Fibroblast of lung (primary cell): ENCODE measurements around the gene CDK2AP2. TPM values are rescaled to one million over a fixed set of nuclear protein-coding genes. Genes with fewer than 3 reads are reported as not detected.

ENCODE experiments used
- DNase-seq, 2 donors: peaks; one replicate each; pipeline versions ENCODE4 v3.0.0 to v3.0.0-alpha.2; 2010; ENCODE audit warnings: low read depth in 2 of 2
- H2AFZ ChIP-seq: 2 replicates; pipeline ENCODE4 v1.5.1; 2012; ENCODE audit warnings: low read length, control low read depth, inconsistent platforms
- H3K27ac ChIP-seq: 2 replicates; pipeline ENCODE4 v1.5.1; 2011; ENCODE audit warnings: low read length, control low read depth; ENCODE audit not compliant: insufficient read depth
- H3K27me3 ChIP-seq: 2 replicates; pipeline ENCODE4 v1.5.1; 2011; ENCODE audit warnings: mild to moderate bottlenecking, low read length; ENCODE audit not compliant: control insufficient read depth, insufficient read depth
- H3K36me3 ChIP-seq: 2 replicates; pipeline ENCODE4 v1.5.1; 2011; ENCODE audit warnings: low read length; ENCODE audit not compliant: control insufficient read depth, insufficient read depth
- H3K4me1 ChIP-seq: 2 replicates; pipeline ENCODE4 v1.5.1; 2011; ENCODE audit warnings: low read length; ENCODE audit not compliant: control insufficient read depth, insufficient read depth; ENCODE audit errors: extremely low read depth
- H3K4me2 ChIP-seq: 2 replicates; pipeline ENCODE4 v1.5.1; 2011; ENCODE audit warnings: low read length, control low read depth; ENCODE audit not compliant: insufficient read depth; ENCODE audit errors: extremely low read depth
- H3K4me3 ChIP-seq, 4 experiments: fragments of 200-600 bp in 1 of 4; sonication (generic) in 1 of 4; replicated peaks in 1 of 4; 2 replicates each; pipeline ENCODE4 v1.5.1; 2011 to 2016; ENCODE audit warnings: low read length in 4 of 4, low read depth in 3 of 4, mild to moderate bottlenecking in 3 of 4, control low read depth in 2 of 4, inconsistent platforms in 1 of 4, mixed read lengths in 1 of 4; ENCODE audit not compliant: insufficient read depth in 1 of 4; ENCODE audit errors: control extremely low read depth in 1 of 4
- H3K79me2 ChIP-seq: 2 replicates; pipeline ENCODE4 v1.5.1; 2012; ENCODE audit warnings: mild to moderate bottlenecking, low read length, inconsistent platforms; ENCODE audit not compliant: control insufficient read depth, insufficient read depth
- H3K9ac ChIP-seq: 2 replicates; pipeline ENCODE4 v1.5.1; 2011; ENCODE audit warnings: mild to moderate bottlenecking, low read length, control low read depth; ENCODE audit not compliant: insufficient read depth
- H3K9me3 ChIP-seq: 2 replicates; pipeline ENCODE4 v1.5.1; 2012; ENCODE audit warnings: low read depth, low read length; ENCODE audit not compliant: control insufficient read depth, insufficient read depth
- H4K20me1 ChIP-seq: 2 replicates; pipeline ENCODE4 v1.5.1; 2011; ENCODE audit warnings: low read length; ENCODE audit not compliant: control insufficient read depth, insufficient read depth; ENCODE audit errors: extremely low read depth
- CTCF ChIP-seq, 2 donors: IDR thresholded peaks in 1 of 2; conservative IDR thresholded peaks in 1 of 2; 1 replicate in 1 of 2; 2 replicates in 1 of 2; pipeline ENCODE4 v1.5.1; 2011 to 2012; ENCODE audit warnings: low read length in 2 of 2, control low read depth in 1 of 2, inconsistent platforms in 1 of 2, low read depth in 1 of 2, mild to moderate bottlenecking in 1 of 2
- EZH2 ChIP-seq: IDR thresholded peaks from 2 replicates; pipeline ENCODE4 v1.5.1; 2012; ENCODE audit warnings: low read length, control low read depth, mild to moderate bottlenecking; ENCODE audit errors: missing control alignments
- polyA plus RNA-seq, 2 donors: library from polyadenylated mRNA; depleted of rRNA in 1 of 2; stranded (reverse) in 1 of 2; unstranded in 1 of 2; fragments of >200 nt; gene quantifications; 2 replicates each; pipeline ENCODE4 v1.2.1, GENCODE V29; 2011 to 2012; ENCODE audit warnings: missing spikeins in 1 of 2
- total RNA-seq: library from RNA; depleted of rRNA; stranded (reverse); fragments of >200 nt; gene quantifications from 2 replicates; pipeline ENCODE4 v1.2.1, GENCODE V29; 2014

The CDK2AP2 gene
- total and polyA plus RNA-seq, 2 donors (not counting 1 experiment from before 2014, with no cell fraction given), result 7.8 to 19.0 TPM

GRCh38 chr11:67504005-67504949, 3.7 kb downstream of the CDK2AP2 start:
- Histone ChIP-seq H3K27me3 (no peaks in the 10 kb centered on the region), H3K4me3 (peak overlapping the region; percentile 67 to 79 (median 68)), H4K20me1 (no peaks in the 10 kb centered on the region), H2AFZ (peak overlapping the region; percentile 52), H3K9ac (peak overlapping the region; percentile 70), H3K79me2 (no peaks in the 10 kb centered on the region), H3K4me2 (peak overlapping the region; percentile 84), H3K36me3 (peaks cover 4% of the 10 kb centered on the region), H3K4me1 (peaks cover 11% of the 10 kb centered on the region), H3K27ac (peak overlapping the region; percentile 92), H3K9me3 (no peaks in the 10 kb centered on the region)
- TF ChIP-seq CTCF (conservative IDR thresholded peaks at IDR 0.05 in 1 of 2, IDR thresholded peaks at IDR 0.05 in 1 of 2; ENCODE audit: low read depth in 1 of 2, low read length in 2 of 2), result no peak
- TF ChIP-seq EZH2, result no peak
- DNase-seq, result peak; percentile 13 to 16

GRCh38 chr11:67503119-67504004, 4.6 kb downstream of the CDK2AP2 start:
- Histone ChIP-seq H4K20me1 (no peaks in the 10 kb centered on the region), H3K27me3 (no peaks in the 10 kb centered on the region), H3K4me2 (peak overlapping the region; percentile 80), H3K9ac (peak overlapping the region; percentile 70), H3K27ac (no peak overlapping the region), H2AFZ (no peak overlapping the region), H3K36me3 (peaks cover 4% of the 10 kb centered on the region), H3K79me2 (no peaks in the 10 kb centered on the region), H3K4me1 (peaks cover 11% of the 10 kb centered on the region), H3K4me3 (peak overlapping the region; percentile 17 to 70 (median 50)), H3K9me3 (no peaks in the 10 kb centered on the region)
- DNase-seq, result no peak
- TF ChIP-seq EZH2 (no peak), CTCF (conservative IDR thresholded peaks at IDR 0.05 in 1 of 2, IDR thresholded peaks at IDR 0.05 in 1 of 2; ENCODE audit: low read depth in 1 of 2, low read length in 2 of 2) (no peak)
